Measurements from ENCODE around the gene VPS18.
A peak's percentile ranks its signal among the peaks of the same experiment; 100 is the strongest.

The VPS18 gene

GRCh38 chr15:40894681-40895448, 615 bp downstream of the VPS18 start:
- Histone ChIP-seq H3K4me1 (ENCODE audit: insufficient read depth, low read length) (peaks cover 12% of the 10 kb centered on the region), H3K27me3 (ENCODE audit: insufficient read depth, low read length) (no peaks in the 10 kb centered on the region), H3K4me3 (ENCODE audit: low read length) (peak overlapping the region; percentile 77), H3K36me3 (ENCODE audit: insufficient read depth, low read length) (peaks cover 28% of the 10 kb centered on the region), H3K9me3 (ENCODE audit: low read length) (no peaks in the 10 kb centered on the region), H2AFZ (ENCODE audit: low read depth, low read length) (peak overlapping the region; percentile 93)

- Histone ChIP-seq H3K36me3 (ENCODE audit: insufficient read depth, low read length) (peaks cover 52% of the 10 kb centered on the region), H3K27me3 (ENCODE audit: insufficient read depth, low read length) (no peaks in the 10 kb centered on the region), H2AFZ (ENCODE audit: low read depth, low read length) (no peak overlapping the region), H3K4me3 (ENCODE audit: low read length) (no peak overlapping the region), H3K4me1 (ENCODE audit: insufficient read depth, low read length) (peaks cover 10% of the 10 kb centered on the region), H3K9me3 (ENCODE audit: low read length) (no peaks in the 10 kb centered on the region)
Observed at GRCh38 chr15:40899536-40900207, 5.4 kb downstream of the VPS18 start.

GRCh38 chr15:40900256-40901052, 6.2 kb downstream of the VPS18 start:
- Histone ChIP-seq H3K4me1 (ENCODE audit: insufficient read depth, low read length) (peaks cover 6% of the 10 kb centered on the region), H2AFZ (ENCODE audit: low read depth, low read length) (no peak overlapping the region), H3K36me3 (ENCODE audit: insufficient read depth, low read length) (peaks cover 56% of the 10 kb centered on the region), H3K27me3 (ENCODE audit: insufficient read depth, low read length) (no peaks in the 10 kb centered on the region), H3K4me3 (ENCODE audit: low read length) (no peak overlapping the region), H3K9me3 (ENCODE audit: low read length) (no peaks in the 10 kb centered on the region)

- Histone ChIP-seq H3K4me1 (ENCODE audit: insufficient read depth, low read length) (no peaks in the 10 kb centered on the region), H3K9me3 (ENCODE audit: low read length) (no peaks in the 10 kb centered on the region), H3K27me3 (ENCODE audit: insufficient read depth, low read length) (no peaks in the 10 kb centered on the region), H3K4me3 (ENCODE audit: low read length) (no peak overlapping the region), H3K36me3 (ENCODE audit: insufficient read depth, low read length) (peaks cover 55% of the 10 kb centered on the region), H2AFZ (ENCODE audit: low read depth, low read length) (no peak overlapping the region)
Observed at GRCh38 chr15:40901053-40901443, 6.8 kb downstream of the VPS18 start.

- Histone ChIP-seq H3K4me3 (ENCODE audit: low read length) (no peak overlapping the region), H3K27me3 (ENCODE audit: insufficient read depth, low read length) (no peaks in the 10 kb centered on the region), H3K9me3 (ENCODE audit: low read length) (no peaks in the 10 kb centered on the region), H3K4me1 (ENCODE audit: insufficient read depth, low read length) (no peaks in the 10 kb centered on the region), H3K36me3 (ENCODE audit: insufficient read depth, low read length) (peaks cover 46% of the 10 kb centered on the region), H2AFZ (ENCODE audit: low read depth, low read length) (no peak overlapping the region)
Observed at GRCh38 chr15:40902605-40903561, 8.6 kb downstream of the VPS18 start.

- Histone ChIP-seq H3K4me1 (ENCODE audit: insufficient read depth, low read length) (no peaks in the 10 kb centered on the region), H3K9me3 (ENCODE audit: low read length) (no peaks in the 10 kb centered on the region), H3K27me3 (ENCODE audit: insufficient read depth, low read length) (no peaks in the 10 kb centered on the region)
Observed at GRCh38 chr15:40904552-40905201, 10.4 kb downstream of the VPS18 start.

GRCh38 chr15:40906091-40906990, 12.1 kb downstream of the VPS18 start:
- Histone ChIP-seq H2AFZ (ENCODE audit: low read depth, low read length) (no peak overlapping the region), H3K4me3 (ENCODE audit: low read length) (no peak overlapping the region), H3K9me3 (ENCODE audit: low read length) (no peaks in the 10 kb centered on the region), H3K27me3 (ENCODE audit: insufficient read depth, low read length) (no peaks in the 10 kb centered on the region), H3K4me1 (ENCODE audit: insufficient read depth, low read length) (peaks cover 10% of the 10 kb centered on the region), H3K36me3 (ENCODE audit: insufficient read depth, low read length) (peaks cover 15% of the 10 kb centered on the region)

More at GRCh38 chr15:40904552-40905201, 10.4 kb downstream of the VPS18 start:
- no peak overlapping the region for H3K4me3 ChIP-seq (ENCODE audit: low read length)
- no peak overlapping the region for H2AFZ ChIP-seq (ENCODE audit: low read depth, low read length)
- H3K36me3 ChIP-seq (ENCODE audit: insufficient read depth, low read length) = peaks cover 31% of the 10 kb centered on the region

GRCh38 chr15:40906991-40907802, 12.9 kb downstream of the VPS18 start:
- Histone ChIP-seq H2AFZ (ENCODE audit: low read depth, low read length) (no peak overlapping the region), H3K27me3 (ENCODE audit: insufficient read depth, low read length) (no peaks in the 10 kb centered on the region), H3K36me3 (ENCODE audit: insufficient read depth, low read length) (peaks cover 15% of the 10 kb centered on the region), H3K4me1 (ENCODE audit: insufficient read depth, low read length) (peaks cover 11% of the 10 kb centered on the region), H3K9me3 (ENCODE audit: low read length) (no peaks in the 10 kb centered on the region), H3K4me3 (ENCODE audit: low read length) (no peak overlapping the region)

GRCh38 chr15:40908095-40908494, 13.8 kb downstream of the VPS18 start:
- no peak overlapping the region for H3K4me3 ChIP-seq (ENCODE audit: low read length)
- peaks cover 8% of the 10 kb centered on the region for H3K36me3 ChIP-seq (ENCODE audit: insufficient read depth, low read length)
- H3K27me3 ChIP-seq (ENCODE audit: insufficient read depth, low read length) = no peaks in the 10 kb centered on the region
- no peaks in the 10 kb centered on the region for H3K9me3 ChIP-seq (ENCODE audit: low read length)
- H2AFZ ChIP-seq (ENCODE audit: low read depth, low read length) = no peak overlapping the region
- H3K4me1 ChIP-seq (ENCODE audit: insufficient read depth, low read length) = peaks cover 11% of the 10 kb centered on the region

- H3K4me3 ChIP-seq (ENCODE audit: low read length) = no peak overlapping the region
- peaks cover 3% of the 10 kb centered on the region for H3K36me3 ChIP-seq (ENCODE audit: insufficient read depth, low read length)
- H3K4me1 ChIP-seq (ENCODE audit: insufficient read depth, low read length) = peaks cover 11% of the 10 kb centered on the region
- H3K9me3 ChIP-seq (ENCODE audit: low read length) = no peaks in the 10 kb centered on the region
- no peaks in the 10 kb centered on the region for H3K27me3 ChIP-seq (ENCODE audit: insufficient read depth, low read length)
- no peak overlapping the region for H2AFZ ChIP-seq (ENCODE audit: low read depth, low read length)
Observed at GRCh38 chr15:40909662-40910630, 15.7 kb downstream of the VPS18 start.

Measured in neuron (in vitro differentiated cells).